Measurements from ENCODE around the gene VWA3B. TPM values are rescaled to one million over a fixed set of nuclear protein-coding genes. Genes with fewer than 3 reads are reported as not detected.

The VWA3B gene
- total RNA-seq, 4 donors from 2014 or later = not detected

DNA sequence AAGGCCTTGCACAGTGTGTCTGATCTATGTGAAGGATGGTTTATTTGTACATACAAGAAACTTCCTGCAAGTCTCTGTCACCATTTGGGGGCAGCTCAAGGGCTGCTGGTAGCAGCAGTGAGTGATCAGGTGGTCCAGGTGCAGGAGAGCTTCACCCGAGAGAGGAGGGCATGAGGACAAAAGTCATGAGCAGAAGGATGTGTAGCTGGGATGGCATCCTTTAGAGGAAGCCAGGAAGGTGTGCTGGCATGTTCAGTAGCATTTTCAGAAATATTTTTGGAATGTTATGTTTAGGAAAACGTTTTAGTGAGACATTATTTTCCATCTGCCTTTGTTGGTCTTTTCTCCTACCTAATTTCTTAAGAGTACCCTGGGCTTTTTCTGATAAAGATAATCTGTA lies 31.9 kb downstream of the VWA3B start:
- Histone ChIP-seq H3K9me3 (no peaks in the 10 kb centered on the region), H3K36me3 (no peaks in the 10 kb centered on the region), H3K27ac (no peak overlapping the region), H3K4me3 (no peak overlapping the region), H3K4me1 (no peaks in the 10 kb centered on the region), H3K27me3 (no peaks in the 10 kb centered on the region)
- intact Hi-C loops (cut with DNase I) = no loop called here
- WGBS, 2 donors = 24 to 26% methylated on average over 2 of the region's 2 CpGs
- DNase-seq = no peak
- no peak for TF ChIP-seq POLR2A (IDR thresholded peaks at IDR 0.05)
- TF ChIP-seq, protein P1, sequence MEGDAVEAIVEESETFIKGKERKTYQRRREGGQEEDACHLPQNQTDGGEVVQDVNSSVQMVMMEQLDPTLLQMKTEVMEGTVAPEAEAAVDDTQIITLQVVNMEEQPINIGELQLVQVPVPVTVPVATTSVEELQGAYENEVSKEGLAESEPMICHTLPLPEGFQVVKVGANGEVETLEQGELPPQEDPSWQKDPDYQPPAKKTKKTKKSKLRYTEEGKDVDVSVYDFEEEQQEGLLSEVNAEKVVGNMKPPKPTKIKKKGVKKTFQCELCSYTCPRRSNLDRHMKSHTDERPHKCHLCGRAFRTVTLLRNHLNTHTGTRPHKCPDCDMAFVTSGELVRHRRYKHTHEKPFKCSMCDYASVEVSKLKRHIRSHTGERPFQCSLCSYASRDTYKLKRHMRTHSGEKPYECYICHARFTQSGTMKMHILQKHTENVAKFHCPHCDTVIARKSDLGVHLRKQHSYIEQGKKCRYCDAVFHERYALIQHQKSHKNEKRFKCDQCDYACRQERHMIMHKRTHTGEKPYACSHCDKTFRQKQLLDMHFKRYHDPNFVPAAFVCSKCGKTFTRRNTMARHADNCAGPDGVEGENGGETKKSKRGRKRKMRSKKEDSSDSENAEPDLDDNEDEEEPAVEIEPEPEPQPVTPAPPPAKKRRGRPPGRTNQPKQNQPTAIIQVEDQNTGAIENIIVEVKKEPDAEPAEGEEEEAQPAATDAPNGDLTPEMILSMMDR (IDR thresholded peaks at IDR 0.05) = no peak

DNA sequence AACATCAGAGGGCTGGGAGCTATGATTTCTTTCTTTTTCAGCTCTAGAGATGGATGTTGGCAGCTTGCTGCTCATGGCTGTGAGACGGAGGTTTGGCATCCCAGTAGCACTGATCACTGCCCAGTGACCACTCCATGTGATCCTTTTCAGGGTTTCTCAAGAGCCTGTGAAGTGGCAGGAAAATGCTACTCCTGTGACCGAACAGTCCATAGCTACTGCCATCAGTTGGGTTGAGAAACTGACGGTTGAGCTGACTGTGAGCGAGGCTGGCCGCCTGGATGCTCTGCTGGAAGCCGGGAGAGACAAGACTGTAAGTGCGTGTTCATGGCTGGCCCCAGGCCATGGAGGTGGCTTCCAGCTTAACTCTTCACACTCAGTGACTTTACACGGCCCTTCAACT lies 34.2 kb downstream of the VWA3B start:
- no peak for DNase-seq
- H3K9me3 ChIP-seq = no peaks in the 10 kb centered on the region
- intact Hi-C loops (cut with DNase I) = no loop called here
- H3K36me3 ChIP-seq = no peaks in the 10 kb centered on the region
- H3K27ac ChIP-seq = no peak overlapping the region
- H3K27me3 ChIP-seq = peaks cover 0 to 2% (median 0%) of the 10 kb centered on the region in 4 donors
- no peak overlapping the region for H3K4me3 ChIP-seq
- TF ChIP-seq POLR2A (IDR thresholded peaks at IDR 0.05) = no peak
- TF ChIP-seq, protein P1 (IDR thresholded peaks at IDR 0.05) = no peak
- no peaks in the 10 kb centered on the region for H3K4me1 ChIP-seq
- 93 to 94% methylated on average over 3 to 4 of the region's 8 CpGs for WGBS, 2 donors

DNA sequence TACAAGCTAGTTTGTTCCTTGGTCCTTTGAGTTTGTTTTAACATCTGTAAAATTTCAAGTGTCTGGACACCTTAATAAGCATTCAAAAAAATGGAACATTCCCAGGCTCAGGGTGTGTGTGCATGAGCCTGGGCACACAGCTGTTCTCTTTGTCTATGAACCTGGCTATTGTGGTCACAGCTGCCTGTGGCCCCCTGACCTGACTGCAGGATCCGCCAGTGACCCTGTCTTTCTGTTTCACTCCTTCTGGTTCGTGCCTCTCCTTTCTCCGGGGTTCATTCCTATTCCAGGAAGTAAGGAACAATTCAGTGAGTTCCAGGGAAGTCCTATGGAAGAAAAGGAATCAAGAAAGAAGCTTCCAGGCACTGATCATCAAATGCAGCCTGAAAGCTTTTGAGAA lies 35.6 kb downstream of the VWA3B start:
- DNase-seq = no peak
- Histone ChIP-seq H3K9me3 (no peaks in the 10 kb centered on the region), H3K4me1 (peaks cover 4 to 9% (median 6%) of the 10 kb centered on the region in 3 donors), H3K27me3 (peaks cover 0 to 2% (median 0%) of the 10 kb centered on the region in 4 donors), H3K36me3 (no peaks in the 10 kb centered on the region), H3K4me3 (no peak overlapping the region), H3K27ac (no peak overlapping the region)
- intact Hi-C loops (cut with DNase I) = no loop called here
- TF ChIP-seq POLR2A (IDR thresholded peaks at IDR 0.05) = no peak
- TF ChIP-seq, protein P1 (IDR thresholded peaks at IDR 0.05) = no peak
- WGBS, 2 donors = 33 to 65% methylated on average over 3 of the region's 3 CpGs

DNA sequence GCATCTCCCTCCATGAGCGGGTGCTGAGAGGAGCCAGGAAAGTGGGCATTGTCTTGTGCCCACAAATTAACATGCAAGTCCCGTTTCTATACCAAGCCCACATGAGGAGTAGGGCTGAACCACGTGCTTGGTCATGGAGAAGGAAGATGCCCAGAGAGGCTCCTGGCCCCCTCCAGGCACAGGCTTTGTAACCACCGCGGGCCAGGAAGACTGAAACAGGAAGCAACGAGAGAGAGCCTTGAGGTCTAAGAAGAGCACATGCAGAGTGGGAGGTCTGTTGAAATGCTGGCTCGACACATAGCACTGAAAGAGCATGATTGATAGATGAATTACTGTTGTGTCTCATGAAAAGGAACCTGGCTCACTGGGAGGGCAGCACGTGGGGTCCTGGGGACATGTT lies 36.3 kb downstream of the VWA3B start:
- H3K4me1 ChIP-seq = peaks cover 4 to 17% (median 11%) of the 10 kb centered on the region in 3 donors
- no peak for DNase-seq
- WGBS, 2 donors = 44 to 67% methylated on average over 6 to 7 of the region's 8 CpGs
- intact Hi-C loops (cut with DNase I) = no loop called here
- H3K27me3 ChIP-seq = peaks cover 0 to 2% (median 0%) of the 10 kb centered on the region in 4 donors
- H3K27ac ChIP-seq = no peak overlapping the region
- TF ChIP-seq POLR2A (IDR thresholded peaks at IDR 0.05) = no peak
- TF ChIP-seq, protein P1 (IDR thresholded peaks at IDR 0.05) = no peak
- no peak overlapping the region for H3K4me3 ChIP-seq
- no peaks in the 10 kb centered on the region for H3K36me3 ChIP-seq
- H3K9me3 ChIP-seq = no peaks in the 10 kb centered on the region

DNA sequence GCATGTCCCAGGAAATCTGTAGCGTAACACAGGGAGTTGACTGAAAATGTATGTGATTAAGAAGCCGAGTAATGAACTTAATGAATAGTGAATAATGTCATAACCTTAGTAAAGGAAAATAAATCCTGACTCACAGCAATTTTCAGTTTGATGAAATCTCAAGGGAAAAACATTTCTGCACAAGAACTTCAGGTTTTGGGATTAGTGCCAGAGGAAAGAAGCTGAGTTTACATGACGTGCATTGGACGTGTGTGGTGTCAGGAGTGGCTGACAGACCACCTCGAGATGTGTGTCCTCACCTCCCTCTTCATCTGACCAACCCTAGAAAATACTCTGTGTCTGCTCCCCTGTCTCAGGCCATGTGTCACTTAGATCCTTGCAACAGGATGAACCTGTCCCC lies 39.1 kb downstream of the VWA3B start:
- 60 to 71% methylated on average over 5 of the region's 5 CpGs for WGBS, 2 donors
- no peak for TF ChIP-seq POLR2A (IDR thresholded peaks at IDR 0.05)
- TF ChIP-seq, protein P1 (IDR thresholded peaks at IDR 0.05) = no peak
- Histone ChIP-seq H3K9me3 (no peaks in the 10 kb centered on the region), H3K27me3 (peaks cover 0 to 2% (median 0%) of the 10 kb centered on the region in 4 donors), H3K27ac (no peak overlapping the region), H3K36me3 (no peaks in the 10 kb centered on the region), H3K4me3 (no peak overlapping the region), H3K4me1 (peaks cover 4 to 20% (median 11%) of the 10 kb centered on the region in 3 donors)
- no peak for DNase-seq
- intact Hi-C loops (cut with DNase I) = no loop called here

All from esophagus squamous epithelium (tissue), 5 donors.